GM12878 (cell line): ENCODE data around the gene RECQL5.
"Not testable (repeated sequence)": the region's sequence is repeated elsewhere in the genome, so short reads cannot be mapped to it uniquely, and the experiment has no call there.

Experiments used
- EZH2 ChIP-seq: IDR thresholded peaks from 2 replicates; pipeline ENCODE4 v1.6.1; 2012; ENCODE audit warnings: low read depth, mild to moderate bottlenecking, control low read depth, inconsistent platforms, low read length, borderline replicate concordance; ENCODE audit not compliant: control insufficient read depth
- NFYA ChIP-seq: IDR thresholded peaks from 2 replicates; pipeline ENCODE4 v1.6.1; 2011; ENCODE audit warnings: low read depth, mild to moderate bottlenecking, low read length, improper control_type of control experiment, borderline replicate concordance
- SREBF2 ChIP-seq: IDR thresholded peaks from 2 replicates; pipeline ENCODE4 v1.6.1; 2012; ENCODE audit warnings: mild to moderate bottlenecking, low read length
- SUZ12 ChIP-seq: fragments of 200-600 bp; sonication (generic); IDR thresholded peaks from one replicate; pipeline ENCODE4 v1.6.1; 2018; ENCODE audit warnings: antibody characterized with exemption, mild to moderate bottlenecking; ENCODE audit not compliant: unreplicated experiment

- TF ChIP-seq EZH2, SUZ12, NFYA, SREBF2: not testable (repeated sequence)
Measured at GRCh38 chr17:75638039-75638438, 28.9 kb downstream of the RECQL5 start.
